Activated CD8-positive, alpha-beta memory T cell treated with anti-CD3 and anti-CD28 coated beads, Interleukin-2, amount 10 ng/mL, durations not matched to agents 7 days and 5 days (primary cell): Measurements from ENCODE around the gene HPCAL4. TPM values are rescaled to one million over a fixed set of nuclear protein-coding genes. Genes with fewer than 3 reads are reported as not detected.

Source experiments
- ATAC-seq: fragments of 150-1000 bp; cut with Tn5 transposase; one replicate; pipeline ENCODE4 v1.10.0; 2021; ENCODE audit warnings: moderate library complexity
- CTCF ChIA-PET: fragments of 350-600 bp; sonication (Branson Sonifier 250); formaldehyde crosslinking; loops from one replicate; lab custom pipeline; 2021; ENCODE audit warnings: antibody characterized with exemption; lab: Charles Lee
- DNase-seq: peaks from one replicate; pipeline ENCODE4 v3.0.0-alpha.2; 2020
- H3K27ac Mint-ChIP-seq: one replicate; pipeline ENCODE4 v1.8.0; 2021; ENCODE audit warnings: mild to moderate bottlenecking, mixed read lengths
- H3K27me3 Mint-ChIP-seq: one replicate; pipeline ENCODE4 v1.8.0; 2021; ENCODE audit warnings: mixed read lengths
- H3K36me3 Mint-ChIP-seq: one replicate; pipeline ENCODE4 v1.8.0; 2021; ENCODE audit warnings: mild to moderate bottlenecking, mixed read lengths
- H3K4me1 Mint-ChIP-seq: one replicate; pipeline ENCODE4 v1.8.0; 2021; ENCODE audit warnings: mixed read lengths
- H3K4me3 Mint-ChIP-seq: one replicate; pipeline ENCODE4 v1.8.0; 2021; ENCODE audit warnings: mild to moderate bottlenecking, moderate library complexity, mixed read lengths
- H3K9me3 Mint-ChIP-seq: one replicate; pipeline ENCODE4 v1.8.0; 2022; ENCODE audit warnings: low read depth, mixed read lengths
- total RNA-seq, 2 experiments: library from RNA; stranded (reverse); gene quantifications; one replicate each; pipeline ENCODE4 v1.2.3, GENCODE V29; 2021

HPCAL4 gene
- total RNA-seq, 2 experiments from 2014 or later, result 0.18 to 0.30 TPM

GRCh38 chr1:39683591-39684312, 7.5 kb downstream of the HPCAL4 start:
- CTCF ChIA-PET, result interaction anchor here (1.0 to 1.4 kb wide), 4 partner anchors 11 to 77 kb away, joined by 3 read pairs; no protein-coding TSS in a partner anchor
- peak; percentile 57 for ATAC-seq
- no peaks in the 10 kb centered on the region for H3K36me3 Mint-ChIP-seq
- no peaks in the 10 kb centered on the region for H3K9me3 Mint-ChIP-seq
- H3K27ac Mint-ChIP-seq, result no peak overlapping the region
- DNase-seq, result no peak
- H3K4me3 Mint-ChIP-seq, result no peak overlapping the region
- H3K4me1 Mint-ChIP-seq, result peaks cover 6% of the 10 kb centered on the region
- H3K27me3 Mint-ChIP-seq, result peaks cover 43% of the 10 kb centered on the region

DNA sequence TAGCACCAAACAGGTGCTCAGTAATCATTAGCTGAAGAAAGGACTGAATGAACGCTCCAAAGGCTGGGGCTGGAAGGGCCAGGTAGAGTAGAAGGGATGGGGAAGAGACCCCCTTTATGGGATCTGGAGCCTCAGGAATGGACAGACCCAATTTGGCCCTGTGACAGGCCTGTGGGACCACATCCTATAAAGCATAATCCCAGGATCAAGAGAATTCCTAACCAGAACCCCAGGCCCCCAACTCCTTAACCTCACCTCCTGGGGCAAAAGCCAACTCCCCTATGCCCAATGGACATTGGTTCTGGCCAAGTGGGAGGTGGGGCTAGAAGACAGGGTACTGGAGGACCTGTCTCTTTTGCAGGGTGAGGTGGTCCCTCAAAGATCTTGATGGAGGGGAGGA, 9.2 kb downstream of the HPCAL4 start:
- no peaks in the 10 kb centered on the region for H3K36me3 Mint-ChIP-seq
- H3K27ac Mint-ChIP-seq, result no peak overlapping the region
- H3K4me1 Mint-ChIP-seq, result peaks cover 6% of the 10 kb centered on the region
- H3K27me3 Mint-ChIP-seq, result peaks cover 30% of the 10 kb centered on the region
- no peak overlapping the region for H3K4me3 Mint-ChIP-seq
- no peak for DNase-seq
- no peaks in the 10 kb centered on the region for H3K9me3 Mint-ChIP-seq
- no peak for ATAC-seq
- CTCF ChIA-PET, result interaction anchor here (0.6 to 1.4 kb wide), 5 partner anchors 9 to 29 kb away, joined by 3 to 9 read pairs (median 4); partner anchors contain the start of genes HPCAL4 and NT5C1A

- CTCF ChIA-PET, result interaction anchor here (0.6 to 1.4 kb wide), 5 partner anchors 9 to 28 kb away, joined by 3 to 9 read pairs (median 4); partner anchors contain the start of genes HPCAL4 and NT5C1A
- DNase-seq (no peak), ATAC-seq (no peak)
- Mint-ChIP-seq H3K4me3 (no peak overlapping the region), H3K36me3 (no peaks in the 10 kb centered on the region), H3K27ac (no peak overlapping the region), H3K9me3 (no peaks in the 10 kb centered on the region), H3K4me1 (peaks cover 6% of the 10 kb centered on the region), H3K27me3 (peaks cover 27% of the 10 kb centered on the region)
Observed at GRCh38 chr1:39681294-39681693, 9.9 kb downstream of the HPCAL4 start.

DNA sequence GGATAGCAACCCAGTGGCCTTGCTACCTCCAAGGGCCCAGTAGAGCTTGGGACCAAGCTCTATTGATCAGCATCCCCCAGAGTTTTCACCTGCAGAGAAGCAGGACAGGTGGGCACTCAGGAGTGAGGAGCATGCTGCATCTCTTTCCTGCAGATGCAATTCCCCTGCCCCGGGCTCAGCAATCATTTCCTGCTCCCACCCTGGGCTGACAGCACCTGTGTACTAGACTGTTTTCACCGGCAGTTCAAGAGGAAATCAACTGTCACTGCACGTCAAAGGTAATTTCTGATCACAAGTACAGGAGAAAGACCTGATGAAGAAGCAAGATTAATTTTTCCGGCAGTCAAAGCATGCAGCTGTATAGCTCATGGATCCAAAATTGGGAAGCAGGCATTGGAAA, 10.5 kb downstream of the HPCAL4 start:
- no peak overlapping the region for H3K27ac Mint-ChIP-seq
- H3K4me3 Mint-ChIP-seq, result no peak overlapping the region
- DNase-seq (no peak), ATAC-seq (peak; percentile 12)
- H3K4me1 Mint-ChIP-seq, result peaks cover 6% of the 10 kb centered on the region
- no peaks in the 10 kb centered on the region for H3K36me3 Mint-ChIP-seq
- H3K27me3 Mint-ChIP-seq, result peaks cover 25% of the 10 kb centered on the region
- CTCF ChIA-PET, result interaction anchor here (0.9 to 1.6 kb wide), 6 partner anchors 9 to 23 kb away, joined by 3 to 9 read pairs (median 4); partner anchors contain the start of gene NT5C1A
- H3K9me3 Mint-ChIP-seq, result no peaks in the 10 kb centered on the region

GRCh38 chr1:39679821-39680220, 11.4 kb downstream of the HPCAL4 start:
- Mint-ChIP-seq H3K4me3 (no peak overlapping the region), H3K9me3 (no peaks in the 10 kb centered on the region), H3K36me3 (no peaks in the 10 kb centered on the region), H3K27ac (no peak overlapping the region), H3K27me3 (peaks cover 22% of the 10 kb centered on the region), H3K4me1 (peaks cover 6% of the 10 kb centered on the region)
- ATAC-seq, result no peak
- CTCF ChIA-PET, result interaction anchor here (0.9 to 1.6 kb wide), 3 partner anchors 9 to 22 kb away, joined by 3 to 8 read pairs (median 3); no protein-coding TSS in a partner anchor
- no peak for DNase-seq

DNA sequence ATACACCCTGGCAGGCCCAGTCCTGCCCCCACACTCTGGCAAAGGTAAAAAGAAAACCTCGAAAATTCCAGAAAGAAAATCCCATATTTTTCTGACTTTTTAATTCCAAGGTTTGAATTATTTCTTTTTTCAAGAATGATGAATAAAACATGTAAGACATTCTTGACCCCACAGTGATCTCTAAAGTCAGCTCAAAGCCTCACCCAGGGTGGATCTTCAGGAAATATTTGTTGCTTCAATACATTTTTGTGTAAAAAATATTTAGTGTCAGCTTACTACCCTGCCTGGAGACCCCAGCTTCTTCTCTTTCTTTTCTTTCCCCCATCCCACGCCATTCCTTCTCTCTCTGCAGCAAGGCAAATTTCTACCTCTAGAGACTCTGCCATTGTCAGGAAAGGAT, 12.3 kb downstream of the HPCAL4 start:
- ATAC-seq (no peak), DNase-seq (no peak)
- Mint-ChIP-seq H3K9me3 (no peaks in the 10 kb centered on the region), H3K27ac (no peak overlapping the region), H3K27me3 (peaks cover 19% of the 10 kb centered on the region), H3K4me1 (peaks cover 5% of the 10 kb centered on the region), H3K36me3 (no peaks in the 10 kb centered on the region), H3K4me3 (no peak overlapping the region)
- CTCF ChIA-PET, result interaction anchor here (14.3 kb wide), 1 partner anchor 23 kb away, joined by 196 read pairs; no protein-coding TSS in a partner anchor

- DNase-seq (no peak), ATAC-seq (no peak)
- CTCF ChIA-PET, result interaction anchor here (14.3 kb wide), 1 partner anchor 21 kb away, joined by 196 read pairs; no protein-coding TSS in a partner anchor
- no peaks in the 10 kb centered on the region for H3K9me3 Mint-ChIP-seq
- peaks cover 20% of the 10 kb centered on the region for H3K27me3 Mint-ChIP-seq
- no peak overlapping the region for H3K4me3 Mint-ChIP-seq
- H3K27ac Mint-ChIP-seq, result no peak overlapping the region
- H3K4me1 Mint-ChIP-seq, result peaks cover 4% of the 10 kb centered on the region
- no peaks in the 10 kb centered on the region for H3K36me3 Mint-ChIP-seq
Observed at GRCh38 chr1:39677645-39678044, 13.6 kb downstream of the HPCAL4 start.

GRCh38 chr1:39676948-39677548, 14.2 kb downstream of the HPCAL4 start:
- Mint-ChIP-seq H3K4me1 (peaks cover 4% of the 10 kb centered on the region), H3K9me3 (no peaks in the 10 kb centered on the region), H3K27me3 (peaks cover 23% of the 10 kb centered on the region), H3K36me3 (no peaks in the 10 kb centered on the region), H3K4me3 (no peak overlapping the region), H3K27ac (no peak overlapping the region)
- DNase-seq, result no peak
- CTCF ChIA-PET, result interaction anchor here (1.0 to 14.3 kb wide), 3 partner anchors 21 to 43 kb away, joined by 3 to 196 read pairs (median 3); no protein-coding TSS in a partner anchor
- no peak for ATAC-seq

- Mint-ChIP-seq H3K27ac (no peak overlapping the region), H3K27me3 (peaks cover 29% of the 10 kb centered on the region), H3K36me3 (no peaks in the 10 kb centered on the region), H3K4me3 (no peak overlapping the region), H3K9me3 (no peaks in the 10 kb centered on the region), H3K4me1 (no peaks in the 10 kb centered on the region)
- no peak for DNase-seq
- no peak for ATAC-seq
- CTCF ChIA-PET, result interaction anchor here (0.7 to 14.3 kb wide), 4 partner anchors 16 to 69 kb away, joined by 3 to 196 read pairs (median 4); partner anchors contain the start of gene HPCAL4
Observed at GRCh38 chr1:39675220-39675619, 16.0 kb downstream of the HPCAL4 start.

DNA sequence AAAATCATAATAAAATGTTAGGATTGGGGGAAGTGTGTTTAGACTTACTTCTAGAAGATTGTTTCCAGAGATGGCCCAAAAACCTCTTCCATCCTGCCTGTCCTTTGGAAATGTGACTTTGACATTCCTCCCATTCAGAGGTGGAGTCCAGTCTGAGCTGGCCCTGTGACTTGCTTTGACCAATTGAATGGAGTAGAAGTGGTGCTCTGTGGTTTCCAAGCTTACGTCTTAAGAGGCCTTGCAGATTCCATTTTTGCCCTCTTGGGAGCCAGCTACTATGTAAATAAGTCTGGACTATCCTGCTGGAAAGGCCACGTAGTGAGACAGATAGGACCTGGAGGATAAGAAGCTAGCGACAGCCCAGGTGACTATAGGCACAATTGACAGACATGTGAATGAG, 18.0 kb downstream of the HPCAL4 start:
- ATAC-seq (no peak), DNase-seq (no peak)
- Mint-ChIP-seq H3K4me1 (peaks cover 4% of the 10 kb centered on the region), H3K4me3 (no peak overlapping the region), H3K27me3 (peaks cover 39% of the 10 kb centered on the region), H3K9me3 (no peaks in the 10 kb centered on the region), H3K36me3 (no peaks in the 10 kb centered on the region), H3K27ac (no peak overlapping the region)
- CTCF ChIA-PET, result interaction anchor here (1.1 to 14.3 kb wide), 13 partner anchors 8 to 127 kb away, joined by 3 to 196 read pairs (median 9); no protein-coding TSS in a partner anchor

GRCh38 chr1:39672551-39672947, 18.7 kb downstream of the HPCAL4 start:
- CTCF ChIA-PET, result interaction anchor here (0.9 to 14.3 kb wide), 19 partner anchors 9 to 644 kb away, joined by 3 to 196 read pairs (median 3); partner anchors contain the start of genes HPCAL4 and PPIE
- H3K9me3 Mint-ChIP-seq, result no peaks in the 10 kb centered on the region
- no peak overlapping the region for H3K4me3 Mint-ChIP-seq
- H3K27me3 Mint-ChIP-seq, result peaks cover 39% of the 10 kb centered on the region
- peaks cover 10% of the 10 kb centered on the region for H3K4me1 Mint-ChIP-seq
- H3K36me3 Mint-ChIP-seq, result no peaks in the 10 kb centered on the region
- peak; percentile 30 for ATAC-seq
- peak; percentile 53 for DNase-seq
- H3K27ac Mint-ChIP-seq, result no peak overlapping the region

DNA sequence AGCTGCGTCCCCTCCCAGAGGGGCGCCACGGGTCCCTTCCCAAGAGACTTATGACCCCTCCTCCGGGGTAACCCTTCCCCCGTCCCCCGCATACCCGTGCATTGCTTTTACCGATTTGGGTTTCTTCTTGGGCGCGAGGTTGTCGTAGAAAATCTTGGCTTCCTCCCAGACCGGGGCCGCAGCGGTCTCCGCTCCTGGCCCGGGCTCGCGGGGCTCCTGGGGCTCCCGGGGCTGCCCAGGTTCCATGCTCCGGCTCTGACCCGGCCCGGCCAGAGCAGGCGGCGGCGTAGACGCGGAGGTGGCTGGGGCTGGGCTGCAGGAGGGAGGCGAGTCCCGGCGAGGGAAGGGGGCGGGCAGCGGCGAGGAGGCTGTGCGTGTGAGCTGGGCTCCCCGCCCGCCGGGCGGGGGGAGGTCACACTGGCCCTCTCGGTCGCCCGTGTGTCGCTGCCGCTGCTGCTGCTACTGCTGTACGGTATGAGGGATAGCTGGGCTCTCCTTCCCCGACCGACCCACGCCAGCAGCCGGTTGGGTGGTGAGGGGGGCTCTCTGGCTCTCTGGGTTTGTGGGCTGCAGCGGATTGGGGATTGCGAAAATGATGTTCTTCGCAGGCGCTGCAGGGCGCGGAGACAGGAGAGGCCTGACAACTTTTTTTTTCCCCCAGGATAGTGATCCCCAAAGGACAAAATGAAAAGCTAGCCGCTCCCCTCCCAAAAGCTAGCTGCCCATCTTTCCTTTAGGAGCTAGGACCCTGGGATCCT, 19.3 kb downstream of the HPCAL4 start, which contains the start of gene NT5C1A:
Gene NT5C1A, minus strand, starts transcription at position 315 of the 758 bp plus-strand sequence. Its CDS starts 69 bp downstream, at position 246.
- Mint-ChIP-seq H3K27me3 (peaks cover 39% of the 10 kb centered on the region), H3K9me3 (no peaks in the 10 kb centered on the region), H3K36me3 (no peaks in the 10 kb centered on the region), H3K4me1 (peaks cover 16% of the 10 kb centered on the region), H3K4me3 (peak within 1 kb of the TSS; percentile 2), H3K27ac (no peak within 1 kb of the TSS)
- CTCF ChIA-PET, result interaction anchor here (0.9 to 14.3 kb wide), 18 partner anchors 10 to 644 kb away, joined by 3 to 196 read pairs (median 6); partner anchors contain the start of genes HPCAL4 and PPIE
- DNase-seq (no peak), ATAC-seq (peak; percentile 62)
